Progenitor cell of endocrine pancreas (in vitro differentiated cells): Measurements from ENCODE around the gene WNT2B. TPM values are rescaled to one million over a fixed set of nuclear protein-coding genes. Genes with fewer than 3 reads are reported as not detected.

Experiments used
- DNase-seq: peaks from one replicate; pipeline ENCODE4 v3.0.0; 2021; ENCODE audit warnings: low spot score; ENCODE audit not compliant: unreplicated experiment
- H3K27ac Mint-ChIP-seq: 2 replicates; pipeline ENCODE4 v1.8.0; 2021; ENCODE audit warnings: mild to moderate bottlenecking, moderate library complexity, mixed read lengths
- H3K27me3 Mint-ChIP-seq: 2 replicates; pipeline ENCODE4 v1.8.0; 2021; ENCODE audit warnings: mixed read lengths
- H3K36me3 Mint-ChIP-seq: 2 replicates; pipeline ENCODE4 v1.8.0; 2022; ENCODE audit warnings: mixed read lengths; ENCODE audit not compliant: insufficient read depth
- H3K4me1 Mint-ChIP-seq: 2 replicates; pipeline ENCODE4 v1.8.0; 2021; ENCODE audit warnings: low read depth, mixed read lengths
- H3K4me3 Mint-ChIP-seq: 2 replicates; pipeline ENCODE4 v1.8.0; 2021; ENCODE audit warnings: low read depth, mild to moderate bottlenecking, moderate library complexity, mixed read lengths
- H3K9me3 Mint-ChIP-seq: 2 replicates; pipeline ENCODE4 v1.8.0; 2021; ENCODE audit warnings: low read depth, mixed read lengths
- CTCF ChIP-seq: fragments of 200-600 bp; sonication (generic); IDR thresholded peaks from one replicate; pipeline ENCODE4 v1.5.0; 2021; ENCODE audit warnings: antibody characterized with exemption, mild to moderate bottlenecking; ENCODE audit not compliant: unreplicated experiment
- total RNA-seq: library from RNA; stranded (reverse); gene quantifications from 2 replicates; pipeline ENCODE4 v1.2.1, GENCODE V29; 2021

The WNT2B gene
- total RNA-seq, 1 donor from 2014 or later: 0.77 TPM

GRCh38 chr1:112496290-112496689 is 12.5 kb upstream of the WNT2B start:
- no peak for TF ChIP-seq CTCF
- no peak for DNase-seq
- no peaks in the 10 kb centered on the region for H3K9me3 Mint-ChIP-seq
- no peaks in the 10 kb centered on the region for H3K36me3 Mint-ChIP-seq
- H3K27me3 Mint-ChIP-seq: peaks cover 47% of the 10 kb centered on the region
- H3K4me1 Mint-ChIP-seq: no peaks in the 10 kb centered on the region
- no peak overlapping the region for H3K4me3 Mint-ChIP-seq
- no peak overlapping the region for H3K27ac Mint-ChIP-seq

GRCh38 chr1:112501810-112502641 is 6.7 kb upstream of the WNT2B start:
- no peak overlapping the region for H3K27ac Mint-ChIP-seq
- H3K9me3 Mint-ChIP-seq: no peaks in the 10 kb centered on the region
- no peaks in the 10 kb centered on the region for H3K4me1 Mint-ChIP-seq
- no peaks in the 10 kb centered on the region for H3K36me3 Mint-ChIP-seq
- peak; percentile 56 for TF ChIP-seq CTCF
- peak overlapping the region; percentile 62 for H3K4me3 Mint-ChIP-seq
- peaks cover 77% of the 10 kb centered on the region for H3K27me3 Mint-ChIP-seq
- DNase-seq: peak; percentile 42

GRCh38 chr1:112502826-112503225 is 5.9 kb upstream of the WNT2B start:
- H3K4me1 Mint-ChIP-seq: no peaks in the 10 kb centered on the region
- peak overlapping the region; percentile 49 for H3K4me3 Mint-ChIP-seq
- H3K9me3 Mint-ChIP-seq: no peaks in the 10 kb centered on the region
- TF ChIP-seq CTCF: no peak
- no peak for DNase-seq
- peaks cover 82% of the 10 kb centered on the region for H3K27me3 Mint-ChIP-seq
- H3K27ac Mint-ChIP-seq: no peak overlapping the region
- H3K36me3 Mint-ChIP-seq: no peaks in the 10 kb centered on the region

GRCh38 chr1:112504001-112504660 is 4.6 kb upstream of the WNT2B start:
- Mint-ChIP-seq H3K27ac (no peak overlapping the region), H3K27me3 (peaks cover 82% of the 10 kb centered on the region), H3K4me3 (no peak overlapping the region), H3K4me1 (no peaks in the 10 kb centered on the region), H3K36me3 (no peaks in the 10 kb centered on the region), H3K9me3 (no peaks in the 10 kb centered on the region)
- DNase-seq: no peak
- TF ChIP-seq CTCF: no peak

- Mint-ChIP-seq H3K4me1 (no peaks in the 10 kb centered on the region), H3K27ac (no peak overlapping the region), H3K4me3 (no peak overlapping the region)
These were observed 3.9 kb upstream of the WNT2B start for GRCh38 chr1:112504661-112505399.

More at GRCh38 chr1:112504661-112505399, 3.9 kb upstream of the WNT2B start:
- Mint-ChIP-seq H3K27me3 (peaks cover 82% of the 10 kb centered on the region), H3K9me3 (no peaks in the 10 kb centered on the region), H3K36me3 (no peaks in the 10 kb centered on the region)
- TF ChIP-seq CTCF: no peak
- DNase-seq: no peak
